Breast epithelium (tissue), 3 donors: ENCODE measurements around the gene LGALS9B.
"Not testable (repeated sequence)": the region's sequence is repeated elsewhere in the genome, so short reads cannot be mapped to it uniquely, and the experiment has no call there.

Experiments used
- POLR2A ChIP-seq: fragments of 450-650 bp; IDR thresholded peaks from one replicate; pipeline ENCODE4 v1.6.1; 2016; ENCODE audit warnings: antibody characterized with exemption, mild to moderate bottlenecking, moderate library complexity
- TF ChIP-seq, protein P1 (sequence below), 3 donors: fragments of 450-650 bp; IDR thresholded peaks; one replicate each; pipeline ENCODE4 v1.5.1; 2016 to 2017; ENCODE audit warnings: antibody characterized with exemption in 3 of 3, mild to moderate bottlenecking in 3 of 3, moderate library complexity in 3 of 3

DNA sequence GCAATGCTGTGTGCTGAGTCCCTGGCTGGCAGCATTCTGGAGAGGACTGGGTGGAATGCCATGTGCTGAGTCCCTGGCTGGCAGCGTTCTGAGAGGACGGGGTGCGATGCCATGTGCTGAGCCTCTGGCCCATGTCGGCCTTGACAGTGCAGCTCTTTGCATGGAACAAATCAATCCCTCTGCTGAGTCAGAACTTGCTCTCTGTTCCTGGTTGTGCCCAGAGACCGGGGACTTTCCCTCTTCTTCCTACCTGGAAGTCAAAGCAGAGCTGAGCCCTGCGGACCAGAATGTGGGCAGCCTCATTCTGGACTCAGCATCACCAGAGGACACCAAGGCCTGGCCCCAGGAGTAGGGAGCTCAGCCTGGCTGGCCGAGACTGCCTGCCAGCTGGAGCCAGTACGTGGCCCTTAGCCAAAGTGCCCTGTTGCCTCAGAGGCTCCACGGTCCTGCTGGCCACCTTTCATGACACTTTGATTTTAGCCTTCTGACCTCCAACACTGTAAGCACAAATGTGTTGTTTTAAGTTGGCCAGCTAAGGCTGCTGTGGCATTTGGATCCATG is 2.4 kb downstream of the LGALS9B start:
- TF ChIP-seq, protein P1, sequence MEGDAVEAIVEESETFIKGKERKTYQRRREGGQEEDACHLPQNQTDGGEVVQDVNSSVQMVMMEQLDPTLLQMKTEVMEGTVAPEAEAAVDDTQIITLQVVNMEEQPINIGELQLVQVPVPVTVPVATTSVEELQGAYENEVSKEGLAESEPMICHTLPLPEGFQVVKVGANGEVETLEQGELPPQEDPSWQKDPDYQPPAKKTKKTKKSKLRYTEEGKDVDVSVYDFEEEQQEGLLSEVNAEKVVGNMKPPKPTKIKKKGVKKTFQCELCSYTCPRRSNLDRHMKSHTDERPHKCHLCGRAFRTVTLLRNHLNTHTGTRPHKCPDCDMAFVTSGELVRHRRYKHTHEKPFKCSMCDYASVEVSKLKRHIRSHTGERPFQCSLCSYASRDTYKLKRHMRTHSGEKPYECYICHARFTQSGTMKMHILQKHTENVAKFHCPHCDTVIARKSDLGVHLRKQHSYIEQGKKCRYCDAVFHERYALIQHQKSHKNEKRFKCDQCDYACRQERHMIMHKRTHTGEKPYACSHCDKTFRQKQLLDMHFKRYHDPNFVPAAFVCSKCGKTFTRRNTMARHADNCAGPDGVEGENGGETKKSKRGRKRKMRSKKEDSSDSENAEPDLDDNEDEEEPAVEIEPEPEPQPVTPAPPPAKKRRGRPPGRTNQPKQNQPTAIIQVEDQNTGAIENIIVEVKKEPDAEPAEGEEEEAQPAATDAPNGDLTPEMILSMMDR (IDR thresholded peaks at IDR 0.05): not testable (repeated sequence)
- TF ChIP-seq POLR2A: not testable (repeated sequence)
